Measurements from ENCODE around the gene PSMB3. TPM values are rescaled to one million over a fixed set of nuclear protein-coding genes. Genes with fewer than 3 reads are reported as not detected.
A peak's percentile ranks its signal among the peaks of the same experiment; 100 is the strongest.

The PSMB3 gene
- total RNA-seq, 2 experiments from 2014 or later, result 262 to 294 TPM

DNA sequence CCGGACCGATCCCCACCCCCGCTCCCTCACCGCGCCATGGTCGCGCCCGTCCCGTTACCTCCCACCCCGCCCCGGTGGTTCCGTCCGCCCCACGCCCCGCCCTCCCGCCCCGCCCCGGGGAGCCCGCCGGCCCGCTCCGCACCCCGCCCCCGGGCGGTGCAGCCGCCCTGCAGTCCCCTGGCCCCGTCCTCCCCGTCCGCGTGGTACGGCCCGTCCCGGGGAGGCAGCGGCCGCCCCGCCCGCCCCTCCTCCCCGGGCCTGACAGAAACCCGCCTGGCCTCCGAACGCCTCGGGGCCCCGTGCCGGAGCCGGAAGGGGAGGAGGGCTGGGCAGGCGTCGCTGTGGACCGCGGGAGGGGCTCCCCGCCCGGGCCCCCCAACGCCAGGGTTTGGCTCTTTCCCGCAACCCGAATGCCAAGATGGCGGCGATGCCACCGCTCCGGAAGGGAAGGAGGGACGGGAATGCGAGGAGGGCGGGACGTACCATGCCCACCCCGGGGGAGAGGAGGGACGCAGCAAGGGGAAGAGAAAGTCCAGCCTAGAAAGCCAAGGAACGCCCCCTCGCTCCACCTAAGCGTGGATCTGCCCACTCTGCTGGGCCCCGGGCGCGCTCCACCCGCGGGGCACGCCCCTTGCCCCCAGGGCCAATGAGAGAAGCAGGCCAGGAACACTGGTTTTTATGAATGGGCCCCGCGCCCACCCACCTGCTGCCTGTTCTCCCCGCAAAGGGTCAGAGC is 47.1 kb downstream of the PSMB3 start, which contains the start of gene PIP4K2B:
PIP4K2B (minus strand) TSS at position 56 of the 736 bp plus-strand sequence. CDS start 132 bp downstream, outside the sequence.
- Mint-ChIP-seq H3K4me1 (peaks cover 36% of the 10 kb centered on the region), H3K36me3 (ENCODE audit: low read depth) (peaks cover 49% of the 10 kb centered on the region)
- CTCF ChIA-PET, result interaction anchor here (1.2 kb wide), 1 partner anchor 21 kb away, joined by 3 read pairs; no protein-coding TSS in a partner anchor

GRCh38 chr17:38800237-38800760 is 47.8 kb downstream of the PSMB3 start:
- POLR2A ChIA-PET, result no interaction called here
- DNase-seq, result no peak
- Mint-ChIP-seq H3K4me3 (peak overlapping the region; percentile 81), H3K27me3 (no peaks in the 10 kb centered on the region), H3K4me1 (peaks cover 36% of the 10 kb centered on the region), H3K36me3 (ENCODE audit: low read depth) (peaks cover 49% of the 10 kb centered on the region), H3K9me3 (no peaks in the 10 kb centered on the region), H3K27ac (peak overlapping the region; percentile 79)
- CTCF ChIA-PET, result interaction anchor here (1.6 kb wide), 1 partner anchor 20 kb away, joined by 4 read pairs; no protein-coding TSS in a partner anchor

More for the DNA sequence above, 47.1 kb downstream of the PSMB3 start, which contains the start of gene PIP4K2B:
- H3K27me3 Mint-ChIP-seq, result no peaks in the 10 kb centered on the region
- no peaks in the 10 kb centered on the region for H3K9me3 Mint-ChIP-seq
- POLR2A ChIA-PET, result no interaction called here
- H3K4me3 Mint-ChIP-seq, result peak within 1 kb of the TSS; percentile 87
- peak; percentile 92 for DNase-seq
- peak within 1 kb of the TSS; percentile 91 for H3K27ac Mint-ChIP-seq

- CTCF ChIA-PET, result interaction anchor here (1.4 kb wide), 1 partner anchor 48 kb away, joined by 3 read pairs; no protein-coding TSS in a partner anchor
- Mint-ChIP-seq H3K36me3 (ENCODE audit: low read depth) (peaks cover 47% of the 10 kb centered on the region), H3K27ac (no peak overlapping the region), H3K27me3 (no peaks in the 10 kb centered on the region), H3K4me1 (no peaks in the 10 kb centered on the region), H3K4me3 (no peak overlapping the region), H3K9me3 (no peaks in the 10 kb centered on the region)
- POLR2A ChIA-PET, result no interaction called here
- DNase-seq, result no peak
Observed at GRCh38 chr17:38809828-38810227, 57.3 kb downstream of the PSMB3 start.

Small RNA genes lying within 50 kb of the gene (microRNA-seq; reads per million reads assigned to microRNA genes)
- gene MIR4726 (ENCODE audit: borderline microRNAs expressed, borderline replicate concordance), result 0.84 reads per million

Other genes starting within 250 kb of the PSMB3 start
- under 1 TPM in 1 of 2 experiments, not detected in 1; 0.06 TPM for gene SRCIN1, start 146.8 kb upstream of the PSMB3 start, total RNA-seq
- gene EPOP, start 77.8 kb upstream of the PSMB3 start, total RNA-seq, result 1 to 10 TPM; 7.5 to 7.8 TPM
- 100 to 1,000 TPM; 251 to 264 TPM for gene MLLT6, start 47.5 kb upstream of the PSMB3 start, total RNA-seq
- 10 to 100 TPM; 45.7 to 46.3 TPM for gene CISD3, start 22.4 kb upstream of the PSMB3 start, total RNA-seq
- under 1 TPM; 0.22 to 0.23 TPM for gene PCGF2, start 4.4 kb upstream of the PSMB3 start, total RNA-seq
- gene PIP4K2B, start 46.8 kb downstream of the PSMB3 start, total RNA-seq, result 10 to 100 TPM; 49.4 to 52.6 TPM
- gene CWC25, start 72.6 kb downstream of the PSMB3 start, total RNA-seq, result 10 to 100 TPM; 27.2 to 30.5 TPM
- gene RPL23, start 101.0 kb downstream of the PSMB3 start, total RNA-seq, result 1,000 to 10,000 TPM; 1,147 to 1,160 TPM
- 100 to 1,000 TPM; 189 to 200 TPM for gene LASP1, start 117.3 kb downstream of the PSMB3 start, total RNA-seq
- gene FBXO47, start 214.7 kb downstream of the PSMB3 start, total RNA-seq, result not detected

Measured in activated CD4-positive, alpha-beta T cell treated with anti-CD3 and anti-CD28 coated beads, Interleukin-2, amount 10 ng/mL, durations not matched to agents 7 days and 5 days (primary cell).